HepG2 (cell line): ENCODE results near the gene SLC16A3. TPM values are rescaled to one million over a fixed set of nuclear protein-coding genes. Genes with fewer than 3 reads are reported as not detected.

Experiments used
- CERS6 ChIP-seq: sonication (generic); formaldehyde crosslinking; IDR thresholded peaks from 2 replicates; pipeline ENCODE4 v1.5.0; 2020; ENCODE audit warnings: missing genetic modification reagents
- DMAP1 ChIP-seq: IDR thresholded peaks from 2 replicates; pipeline ENCODE4 v1.6.1; 2016
- E2F1 ChIP-seq: sonication (generic); formaldehyde crosslinking; IDR thresholded peaks from 2 replicates; pipeline ENCODE4 v1.5.0; 2020; ENCODE audit warnings: missing genetic modification reagents
- ESRRA ChIP-seq: sonication (generic); formaldehyde crosslinking; IDR thresholded peaks from 2 replicates; pipeline ENCODE4 v1.5.1; 2020; ENCODE audit warnings: mild to moderate bottlenecking, low read depth, missing genetic modification reagents
- IKZF1 ChIP-seq: fragments of 450-650 bp; IDR thresholded peaks from 2 replicates; pipeline ENCODE4 v1.7.1; 2016
- IRX3 ChIP-seq: sonication (generic); formaldehyde crosslinking; IDR thresholded peaks from 2 replicates; pipeline ENCODE4 v1.8.1; 2023; ENCODE audit warnings: mild to moderate bottlenecking, low read depth, missing genetic modification reagents, borderline replicate concordance
- MYNN ChIP-seq: sonication (generic); formaldehyde crosslinking; IDR thresholded peaks from 2 replicates; pipeline ENCODE4 v1.4.0; 2020; ENCODE audit warnings: mild to moderate bottlenecking, low read depth, missing genetic modification reagents
- NRL ChIP-seq: sonication (generic); formaldehyde crosslinking; IDR thresholded peaks from 2 replicates; pipeline ENCODE4 v1.5.0; 2020; ENCODE audit warnings: missing genetic modification reagents, mild to moderate bottlenecking, moderate library complexity, borderline replicate concordance
- POLR2AphosphoS2 ChIP-seq: IDR thresholded peaks from 2 replicates; pipeline ENCODE4 v1.6.1; 2011; ENCODE audit warnings: low read depth, low read length, improper control_type of control experiment
- SRSF9 ChIP-seq: fragments of 200-400 bp; formaldehyde crosslinking; IDR thresholded peaks from 2 replicates; pipeline ENCODE4 v1.6.1; 2018; ENCODE audit warnings: borderline replicate concordance, mild to moderate bottlenecking, low read depth, low read length; ENCODE audit not compliant: insufficient read depth, poor library complexity, severe bottlenecking
- TGIF2 ChIP-seq: IDR thresholded peaks from 2 replicates; pipeline ENCODE4 v1.6.1; 2016; ENCODE audit warnings: control low read depth, missing compliant biosample characterization
- ZBTB39 ChIP-seq: sonication (generic); formaldehyde crosslinking; IDR thresholded peaks from 2 replicates; pipeline ENCODE4 v1.5.0; 2020; ENCODE audit warnings: missing genetic modification reagents
- ZMYM3 ChIP-seq: sonication (generic); formaldehyde crosslinking; IDR thresholded peaks from 2 replicates; pipeline ENCODE4 v1.5.1; 2020; ENCODE audit warnings: mild to moderate bottlenecking, missing genetic modification reagents
- ZNF747 ChIP-seq: sonication (generic); formaldehyde crosslinking; IDR thresholded peaks from 2 replicates; pipeline ENCODE4 v1.8.1; 2023; ENCODE audit warnings: missing genetic modification reagents, mild to moderate bottlenecking, borderline replicate concordance
- polyA plus RNA-seq, 8 experiments: library from polyadenylated mRNA; depleted of rRNA in 3 of 8; stranded (reverse) in 7 of 8; unstranded in 1 of 8; fragments of >200 nt; fragmentation: Illumina TruSeq in 4 of 8; extraction: Trizol in 4 of 8; gene quantifications; 2 replicates each; pipeline versions ENCODE4 v1.2.1 to v1.2.3, GENCODE V29; 2011 to 2016; ENCODE audit warnings: low read depth in 4 of 8, missing spikeins in 1 of 8, mixed read lengths in 1 of 8; ENCODE audit not compliant: insufficient read depth in 1 of 8
- total RNA-seq, 5 experiments: library from RNA; depleted of rRNA; stranded (reverse); fragments of >200 nt; fragmentation: Illumina TruSeq; extraction: Trizol; gene quantifications; 2 replicates each; pipeline ENCODE4 v1.2.3, GENCODE V29; 2016; ENCODE audit warnings: low read depth in 1 of 5
- TF ChIP-seq, protein P1 (sequence below): sonication (generic); formaldehyde crosslinking; IDR thresholded peaks from 2 replicates; pipeline ENCODE4 v1.4.0; 2020; ENCODE audit warnings: missing genetic modification reagents
- TF ChIP-seq, protein P2 (sequence below): sonication (generic); formaldehyde crosslinking; IDR thresholded peaks from 2 replicates; pipeline ENCODE4 v1.8.0; 2022; ENCODE audit warnings: missing genetic modification reagents, mild to moderate bottlenecking, inconsistent platforms, borderline replicate concordance
- TF ChIP-seq, protein P3 (sequence below): sonication (generic); formaldehyde crosslinking; IDR thresholded peaks from 2 replicates; pipeline ENCODE4 v1.4.0; 2020; ENCODE audit warnings: missing genetic modification reagents

SLC16A3 gene
- total and polyA plus RNA-seq, 2 of the 13 experiments (the other 11 are each of a cell fraction or from before 2014, with no cell fraction given), result 242 to 349 TPM

- TF ChIP-seq IKZF1 (no peak), SRSF9 (no peak), DMAP1 (CRISPR knock-in tag) (peak; percentile 46; the same call in 1 of the 2 replicates), E2F1 (CRISPR knock-in tag) (no peak; the same call in 1 of the 2 replicates), ESRRA (CRISPR knock-in tag) (peak; percentile 40), ZBTB39 (CRISPR knock-in tag) (no peak; the same call in 1 of the 2 replicates), POLR2AphosphoS2 (peak; percentile 84), NRL (peak; percentile 88), TGIF2 (CRISPR knock-in tag) (peak; percentile 65), CERS6 (CRISPR knock-in tag) (no peak; the same call in 1 of the 2 replicates), ZNF747 (CRISPR knock-in tag) (no peak; the same call in 1 of the 2 replicates), MYNN (CRISPR knock-in tag) (0 out of 2 replicates have a peak, but pooled peaks have one; percentile 69), ZMYM3 (no peak), IRX3 (CRISPR knock-in tag) (no peak)
- TF ChIP-seq, protein P1, sequence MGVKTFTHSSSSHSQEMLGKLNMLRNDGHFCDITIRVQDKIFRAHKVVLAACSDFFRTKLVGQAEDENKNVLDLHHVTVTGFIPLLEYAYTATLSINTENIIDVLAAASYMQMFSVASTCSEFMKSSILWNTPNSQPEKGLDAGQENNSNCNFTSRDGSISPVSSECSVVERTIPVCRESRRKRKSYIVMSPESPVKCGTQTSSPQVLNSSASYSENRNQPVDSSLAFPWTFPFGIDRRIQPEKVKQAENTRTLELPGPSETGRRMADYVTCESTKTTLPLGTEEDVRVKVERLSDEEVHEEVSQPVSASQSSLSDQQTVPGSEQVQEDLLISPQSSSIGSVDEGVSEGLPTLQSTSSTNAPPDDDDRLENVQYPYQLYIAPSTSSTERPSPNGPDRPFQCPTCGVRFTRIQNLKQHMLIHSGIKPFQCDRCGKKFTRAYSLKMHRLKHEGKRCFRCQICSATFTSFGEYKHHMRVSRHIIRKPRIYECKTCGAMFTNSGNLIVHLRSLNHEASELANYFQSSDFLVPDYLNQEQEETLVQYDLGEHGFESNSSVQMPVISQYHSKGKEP, result no peak
- TF ChIP-seq, protein P2, sequence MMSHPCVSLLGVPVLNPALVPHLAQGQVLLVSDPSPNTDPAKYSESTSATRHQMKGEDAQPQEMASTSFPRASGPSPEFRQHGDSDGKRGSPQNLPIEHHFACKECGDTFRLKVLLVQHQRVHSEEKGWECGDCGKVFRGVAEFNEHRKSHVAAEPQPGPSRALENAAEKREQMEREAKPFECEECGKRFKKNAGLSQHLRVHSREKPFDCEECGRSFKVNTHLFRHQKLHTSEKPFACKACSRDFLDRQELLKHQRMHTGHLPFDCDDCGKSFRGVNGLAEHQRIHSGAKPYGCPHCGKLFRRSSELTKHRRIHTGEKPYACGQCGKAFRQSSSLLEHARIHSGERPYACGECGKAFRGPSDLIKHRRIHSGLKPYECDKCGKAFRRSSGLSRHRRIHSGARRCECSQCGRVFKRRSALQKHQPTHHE (CRISPR knock-in tag), result 0 out of 2 replicates have a peak, but pooled peaks have one; percentile 71
- TF ChIP-seq, protein P3, sequence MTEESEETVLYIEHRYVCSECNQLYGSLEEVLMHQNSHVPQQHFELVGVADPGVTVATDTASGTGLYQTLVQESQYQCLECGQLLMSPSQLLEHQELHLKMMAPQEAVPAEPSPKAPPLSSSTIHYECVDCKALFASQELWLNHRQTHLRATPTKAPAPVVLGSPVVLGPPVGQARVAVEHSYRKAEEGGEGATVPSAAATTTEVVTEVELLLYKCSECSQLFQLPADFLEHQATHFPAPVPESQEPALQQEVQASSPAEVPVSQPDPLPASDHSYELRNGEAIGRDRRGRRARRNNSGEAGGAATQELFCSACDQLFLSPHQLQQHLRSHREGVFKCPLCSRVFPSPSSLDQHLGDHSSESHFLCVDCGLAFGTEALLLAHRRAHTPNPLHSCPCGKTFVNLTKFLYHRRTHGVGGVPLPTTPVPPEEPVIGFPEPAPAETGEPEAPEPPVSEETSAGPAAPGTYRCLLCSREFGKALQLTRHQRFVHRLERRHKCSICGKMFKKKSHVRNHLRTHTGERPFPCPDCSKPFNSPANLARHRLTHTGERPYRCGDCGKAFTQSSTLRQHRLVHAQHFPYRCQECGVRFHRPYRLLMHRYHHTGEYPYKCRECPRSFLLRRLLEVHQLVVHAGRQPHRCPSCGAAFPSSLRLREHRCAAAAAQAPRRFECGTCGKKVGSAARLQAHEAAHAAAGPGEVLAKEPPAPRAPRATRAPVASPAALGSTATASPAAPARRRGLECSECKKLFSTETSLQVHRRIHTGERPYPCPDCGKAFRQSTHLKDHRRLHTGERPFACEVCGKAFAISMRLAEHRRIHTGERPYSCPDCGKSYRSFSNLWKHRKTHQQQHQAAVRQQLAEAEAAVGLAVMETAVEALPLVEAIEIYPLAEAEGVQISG, result peak; percentile 51
Measured at GRCh38 chr17:82241183-82241925, 12.5 kb downstream of the SLC16A3 start (continued).
